ENCODE measurements around the gene PPP1R12A.
"Not testable (repeated sequence)": the region's sequence is repeated elsewhere in the genome, so short reads cannot be mapped to it uniquely, and the experiment has no call there.

The PPP1R12A gene

GRCh38 chr12:79895071-79895470 lies 39.8 kb downstream of the PPP1R12A start:
- no peak for DNase-seq (ENCODE audit: low read depth in 2 of 3, low spot score in 2 of 3)

- no peak for DNase-seq (ENCODE audit: low read depth in 2 of 3, low spot score in 2 of 3)
Observed at GRCh38 chr12:79891506-79892162, 43.3 kb downstream of the PPP1R12A start.

GRCh38 chr12:79887890-79888289 lies 47.0 kb downstream of the PPP1R12A start:
- no peak for DNase-seq (ENCODE audit: low read depth in 2 of 3, low spot score in 2 of 3)

GRCh38 chr12:79886917-79887519 lies 47.9 kb downstream of the PPP1R12A start:
- no peak for DNase-seq (ENCODE audit: low read depth in 2 of 3, low spot score in 2 of 3)

- DNase-seq (ENCODE audit: low read depth in 2 of 3, low spot score in 2 of 3) = no peak
Observed at GRCh38 chr12:79885911-79886490, 48.9 kb downstream of the PPP1R12A start.

- DNase-seq (ENCODE audit: low read depth in 2 of 3, low spot score in 2 of 3) = no peak
Observed at GRCh38 chr12:79884401-79885006, 50.4 kb downstream of the PPP1R12A start.

- no peak for DNase-seq (ENCODE audit: low read depth in 2 of 3, low spot score in 2 of 3)
Observed at GRCh38 chr12:79883216-79883615, 51.7 kb downstream of the PPP1R12A start.

- DNase-seq (ENCODE audit: low read depth in 2 of 3, low spot score in 2 of 3) = no peak
Observed at GRCh38 chr12:79881351-79881750, 53.5 kb downstream of the PPP1R12A start.

- DNase-seq (ENCODE audit: low read depth in 2 of 3, low spot score in 2 of 3) = not testable (repeated sequence)
Observed at GRCh38 chr12:79878506-79878905, 56.4 kb downstream of the PPP1R12A start.

- DNase-seq (ENCODE audit: low read depth in 2 of 3, low spot score in 2 of 3) = no peak
Observed at GRCh38 chr12:79877246-79877645, 57.7 kb downstream of the PPP1R12A start.

- no peak for DNase-seq (ENCODE audit: low read depth in 2 of 3, low spot score in 2 of 3)
Observed at GRCh38 chr12:79874665-79875064, 60.2 kb downstream of the PPP1R12A start.

- DNase-seq (ENCODE audit: low read depth in 2 of 3, low spot score in 2 of 3) = no peak
Observed at GRCh38 chr12:79873201-79873600, 61.7 kb downstream of the PPP1R12A start.

- DNase-seq (ENCODE audit: low read depth in 2 of 3, low spot score in 2 of 3) = no peak
Observed at GRCh38 chr12:79871621-79872020, 63.3 kb downstream of the PPP1R12A start.

- no peak for DNase-seq (ENCODE audit: low read depth in 2 of 3, low spot score in 2 of 3)
Observed at GRCh38 chr12:79870916-79871315, 64.0 kb downstream of the PPP1R12A start.

GRCh38 chr12:79859646-79860045 lies 75.3 kb downstream of the PPP1R12A start:
- no peak for DNase-seq (ENCODE audit: low read depth in 2 of 3, low spot score in 2 of 3)

GRCh38 chr12:79858518-79858917 lies 76.4 kb downstream of the PPP1R12A start:
- no peak for DNase-seq (ENCODE audit: low read depth in 2 of 3, low spot score in 2 of 3)

- no peak for DNase-seq (ENCODE audit: low read depth in 2 of 3, low spot score in 2 of 3)
Observed at GRCh38 chr12:79857675-79858074, 77.2 kb downstream of the PPP1R12A start.

GRCh38 chr12:79850610-79851299 lies 84.1 kb downstream of the PPP1R12A start:
- DNase-seq (ENCODE audit: low read depth in 2 of 3, low spot score in 2 of 3) = no peak

- no peak for DNase-seq (ENCODE audit: low read depth in 2 of 3, low spot score in 2 of 3)
Observed at GRCh38 chr12:79848339-79848738, 86.6 kb downstream of the PPP1R12A start.

GRCh38 chr12:79847417-79847816 lies 87.5 kb downstream of the PPP1R12A start:
- no peak for DNase-seq (ENCODE audit: low read depth in 2 of 3, low spot score in 2 of 3)

- no peak for DNase-seq (ENCODE audit: low read depth in 2 of 3, low spot score in 2 of 3)
Observed at GRCh38 chr12:79844693-79845092, 90.2 kb downstream of the PPP1R12A start.

- no peak for DNase-seq (ENCODE audit: low read depth in 2 of 3, low spot score in 2 of 3)
Observed at GRCh38 chr12:79843978-79844377, 90.9 kb downstream of the PPP1R12A start.
